HG03060 (cell line): Measurements from ENCODE around the gene ZFYVE28.

ENCODE experiments used
- ATAC-seq: cut with Tn5 transposase; IDR thresholded peaks from one replicate; pipeline ENCODE4 v1.9.1; 2021; ENCODE audit warnings: low read depth, moderate number of reproducible peaks; ENCODE audit not compliant: unreplicated experiment

The ZFYVE28 gene

DNA sequence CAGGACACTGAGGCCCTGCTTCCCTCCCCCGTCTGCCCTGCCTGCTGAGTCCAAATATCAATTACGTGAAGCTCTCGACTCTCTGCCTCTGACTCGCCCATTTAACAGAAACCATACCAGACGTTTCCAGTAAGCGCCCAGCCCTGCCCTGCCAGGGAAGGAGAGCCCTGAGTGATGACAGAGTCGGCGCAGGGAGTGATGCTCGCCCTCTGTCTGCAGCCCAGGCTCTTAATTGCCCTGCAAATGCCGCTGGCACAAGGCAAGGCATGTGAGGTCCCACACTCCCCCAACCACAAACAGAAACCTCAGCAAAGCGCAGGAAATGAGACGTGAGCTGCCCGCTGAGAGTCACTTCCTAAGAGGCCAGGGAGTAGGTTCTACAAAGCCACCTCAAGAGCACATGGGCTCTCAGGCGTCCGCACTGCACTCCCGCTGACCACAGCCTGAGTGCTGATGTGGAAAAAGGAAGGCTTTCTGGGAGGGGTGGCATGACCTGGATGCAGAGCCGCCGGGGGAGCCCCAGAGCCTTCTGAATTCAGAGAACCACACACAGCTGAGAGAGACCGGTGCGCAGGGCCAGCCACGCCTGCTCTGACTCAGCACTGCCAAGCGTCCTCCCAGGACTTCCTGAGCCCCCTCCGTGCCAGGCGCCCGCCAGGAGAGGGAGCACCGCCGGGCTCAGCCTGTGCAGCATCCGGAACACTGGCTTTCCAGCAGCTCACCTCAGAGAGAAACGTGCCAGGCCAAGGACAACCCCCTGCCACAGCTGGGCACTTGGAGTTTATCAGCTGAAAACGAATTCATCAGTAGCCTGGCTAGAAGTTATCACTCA lies 5.3 kb downstream of the ZFYVE28 start:
- peak; percentile 58 for ATAC-seq

DNA sequence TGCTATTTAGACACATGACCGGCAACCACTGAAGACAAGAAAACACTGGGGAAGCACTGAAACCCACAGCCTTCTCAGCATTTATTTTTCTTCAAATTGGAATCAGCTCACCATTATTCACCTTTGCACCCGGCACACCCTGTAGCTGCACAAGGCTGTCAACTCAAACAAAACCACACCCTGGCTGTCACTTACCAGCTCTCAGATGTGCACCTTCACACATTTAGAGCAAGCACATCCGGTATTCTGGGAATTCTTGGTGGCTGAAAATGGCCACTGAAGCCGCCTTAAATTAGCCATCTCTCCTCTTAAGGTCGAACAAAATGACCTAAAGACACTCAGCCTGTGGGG lies 5.9 kb downstream of the ZFYVE28 start:
- peak; percentile 11 for ATAC-seq

DNA sequence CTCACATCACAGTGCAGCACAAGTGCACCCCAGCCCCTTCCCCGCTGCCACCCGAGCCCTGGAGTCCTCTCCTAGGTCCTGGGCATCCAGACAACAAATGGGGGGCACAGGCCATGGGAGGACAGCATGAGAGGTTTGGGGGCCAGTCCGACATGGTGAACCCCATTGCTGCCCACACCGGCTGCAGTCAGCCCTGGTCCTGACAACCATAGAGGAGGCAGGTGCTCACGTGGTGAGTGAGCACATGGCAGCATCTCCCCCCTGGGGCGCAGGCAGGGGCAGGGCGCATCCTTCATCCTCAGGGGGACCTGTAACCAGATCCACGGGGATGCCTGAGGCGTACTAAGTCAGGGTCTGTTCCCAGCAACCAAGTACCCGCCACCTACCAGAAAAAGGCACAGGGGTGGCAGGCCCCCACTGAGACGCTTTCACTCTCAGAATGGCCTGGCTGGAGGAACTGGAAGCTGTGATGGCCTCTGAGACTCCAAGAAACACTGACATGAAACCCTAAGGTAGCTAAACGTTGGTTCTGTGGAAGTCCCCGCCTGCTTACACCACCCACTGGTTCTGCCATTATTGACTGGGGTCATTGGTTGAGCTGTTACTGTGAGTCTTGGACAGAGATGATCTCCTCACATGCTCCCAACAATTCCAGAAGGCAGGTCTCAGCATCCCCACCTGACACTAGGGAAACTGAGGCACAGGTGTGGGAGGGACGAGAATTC lies 6.5 kb downstream of the ZFYVE28 start:
- no peak for ATAC-seq

DNA sequence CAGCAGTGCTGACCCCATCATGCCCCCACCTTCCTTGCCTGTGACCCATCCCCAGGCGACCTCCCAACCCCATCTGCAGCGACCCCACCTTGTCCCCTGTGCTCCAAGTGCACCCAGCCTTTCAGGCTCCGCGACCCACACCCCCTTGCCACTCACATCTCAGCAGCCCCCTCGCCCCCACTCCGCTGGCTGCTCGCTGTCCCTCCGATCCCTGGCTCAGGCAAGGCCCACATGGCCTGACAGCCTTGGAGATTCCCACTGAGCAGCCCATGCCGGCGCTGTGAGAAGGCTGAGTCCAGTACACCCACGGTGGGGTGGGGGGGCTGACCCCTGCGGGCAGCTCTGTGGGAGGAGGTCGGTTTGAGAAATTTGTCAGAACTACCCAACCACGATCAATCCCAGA lies 9.1 kb downstream of the ZFYVE28 start:
- no peak for ATAC-seq

DNA sequence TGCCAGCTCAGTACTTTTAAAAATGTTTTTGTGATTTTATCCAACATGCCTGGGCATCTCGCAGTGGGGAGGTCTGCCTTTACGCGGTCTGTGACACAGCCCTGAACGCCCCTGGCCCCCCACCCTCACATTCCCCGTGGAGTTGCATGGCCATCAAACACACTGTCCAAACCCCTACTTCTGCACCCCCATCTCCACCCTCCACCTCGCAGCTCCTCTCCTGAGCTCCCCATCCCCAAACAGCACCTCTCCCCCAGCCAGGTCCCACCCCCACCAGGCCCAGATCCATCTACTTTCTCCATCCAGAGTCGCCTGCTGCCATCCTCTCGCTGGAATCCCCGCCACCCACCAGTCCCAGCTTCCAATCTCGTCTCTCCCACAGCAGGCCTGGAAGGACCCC lies 9.5 kb downstream of the ZFYVE28 start:
- ATAC-seq = no peak

DNA sequence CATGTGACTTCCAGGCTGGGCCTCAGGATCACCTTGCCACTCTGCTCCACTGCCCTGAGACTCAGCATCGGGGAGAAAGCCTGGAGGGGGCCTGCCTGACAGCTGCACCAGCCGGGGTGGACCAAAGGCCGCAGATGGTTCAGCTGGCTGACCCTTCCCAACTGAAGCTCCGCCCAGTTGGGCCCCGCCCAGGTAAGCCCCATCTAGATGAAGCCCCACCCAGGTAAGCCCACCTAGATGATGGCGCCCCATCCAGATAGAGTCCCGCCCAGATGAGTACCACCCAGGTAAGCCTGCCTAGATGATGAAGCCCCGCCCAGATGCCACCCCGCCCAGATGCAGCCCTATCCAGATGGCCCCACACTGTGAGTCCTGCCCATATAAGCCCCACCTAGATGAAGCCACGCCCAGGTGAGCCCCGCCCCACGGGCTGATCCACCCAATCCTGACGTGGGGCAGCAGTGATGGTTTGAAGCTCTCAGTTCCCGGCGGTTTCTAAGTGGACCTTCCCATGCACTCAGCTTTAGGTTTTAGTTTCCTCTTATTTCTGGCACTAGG lies 10.0 kb downstream of the ZFYVE28 start:
- no peak for ATAC-seq

DNA sequence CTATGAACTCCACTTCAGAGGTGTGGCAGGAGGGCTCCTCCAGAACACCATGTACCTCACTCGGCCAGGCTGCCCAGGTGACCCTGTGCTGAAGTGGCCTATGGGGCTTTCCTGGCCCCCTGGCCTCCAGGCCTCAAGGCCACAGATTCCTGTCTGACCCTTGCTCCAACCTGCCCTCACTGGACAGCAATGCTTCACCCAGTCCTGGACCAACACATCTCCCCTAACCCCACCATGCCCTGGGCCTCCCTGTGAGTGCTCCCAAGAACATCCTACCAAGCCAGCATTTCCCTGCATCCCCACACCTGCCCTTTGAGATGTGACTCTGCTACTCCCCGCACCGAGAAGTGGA lies 10.5 kb downstream of the ZFYVE28 start:
- no peak for ATAC-seq

DNA sequence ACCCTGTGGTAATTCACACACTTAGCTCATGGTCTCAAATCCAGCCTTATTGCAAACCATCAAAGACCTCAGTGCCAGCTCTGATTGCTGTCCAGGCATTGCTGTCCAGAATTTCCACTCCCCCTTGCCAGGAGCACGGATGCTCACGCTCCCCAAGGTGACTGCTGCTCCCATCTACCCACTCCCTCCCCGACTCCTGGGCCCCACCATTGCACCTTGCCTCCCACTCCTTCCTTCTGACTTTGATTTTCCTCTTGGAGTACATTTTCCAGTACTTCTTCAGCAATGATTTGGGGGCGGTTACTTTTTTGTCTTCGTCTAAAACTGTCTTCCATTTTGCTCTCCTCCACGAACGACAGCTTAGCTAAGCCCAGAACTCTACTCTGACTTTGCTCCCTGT lies 11.5 kb downstream of the ZFYVE28 start:
- ATAC-seq = no peak

DNA sequence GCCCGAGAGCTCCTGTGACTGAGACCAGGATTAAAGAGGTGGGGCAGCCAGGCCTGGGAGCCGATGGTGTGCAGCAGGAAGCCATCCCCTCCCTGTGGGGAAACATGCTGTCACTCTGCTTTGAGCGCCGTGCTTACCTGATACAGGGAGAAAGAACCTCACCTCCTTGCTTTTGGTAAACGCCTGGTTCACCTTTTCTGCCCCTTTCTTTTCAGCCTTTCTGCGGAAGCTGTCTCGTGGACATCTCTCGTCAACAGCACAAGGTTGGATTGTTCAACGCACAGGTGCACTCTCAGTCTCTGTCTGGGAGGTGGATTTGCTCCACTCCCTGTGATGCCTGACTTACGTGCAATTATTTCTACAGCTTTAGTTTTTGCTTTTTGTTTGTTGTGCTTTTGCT lies 12.0 kb downstream of the ZFYVE28 start:
- ATAC-seq = no peak

DNA sequence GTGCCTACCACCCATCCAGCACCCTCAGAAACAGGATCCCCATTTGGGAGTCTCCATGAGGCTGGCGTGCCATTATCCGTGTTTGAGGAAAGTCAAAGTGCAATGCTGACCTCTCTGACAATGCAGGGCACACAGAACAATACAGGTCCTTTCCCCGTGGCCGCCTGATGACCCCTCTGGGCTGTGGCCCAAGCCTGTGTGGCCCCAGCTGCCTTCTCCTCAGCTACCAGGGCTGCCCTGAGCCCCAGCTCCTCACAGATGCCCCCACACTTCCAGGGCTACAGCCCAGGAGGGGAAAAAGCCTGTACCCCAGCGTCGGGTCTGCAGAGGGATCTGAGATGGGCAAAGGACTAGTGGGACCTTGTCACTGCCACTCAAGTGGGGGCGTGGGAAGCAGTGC lies 15.5 kb downstream of the ZFYVE28 start:
- no peak for ATAC-seq

DNA sequence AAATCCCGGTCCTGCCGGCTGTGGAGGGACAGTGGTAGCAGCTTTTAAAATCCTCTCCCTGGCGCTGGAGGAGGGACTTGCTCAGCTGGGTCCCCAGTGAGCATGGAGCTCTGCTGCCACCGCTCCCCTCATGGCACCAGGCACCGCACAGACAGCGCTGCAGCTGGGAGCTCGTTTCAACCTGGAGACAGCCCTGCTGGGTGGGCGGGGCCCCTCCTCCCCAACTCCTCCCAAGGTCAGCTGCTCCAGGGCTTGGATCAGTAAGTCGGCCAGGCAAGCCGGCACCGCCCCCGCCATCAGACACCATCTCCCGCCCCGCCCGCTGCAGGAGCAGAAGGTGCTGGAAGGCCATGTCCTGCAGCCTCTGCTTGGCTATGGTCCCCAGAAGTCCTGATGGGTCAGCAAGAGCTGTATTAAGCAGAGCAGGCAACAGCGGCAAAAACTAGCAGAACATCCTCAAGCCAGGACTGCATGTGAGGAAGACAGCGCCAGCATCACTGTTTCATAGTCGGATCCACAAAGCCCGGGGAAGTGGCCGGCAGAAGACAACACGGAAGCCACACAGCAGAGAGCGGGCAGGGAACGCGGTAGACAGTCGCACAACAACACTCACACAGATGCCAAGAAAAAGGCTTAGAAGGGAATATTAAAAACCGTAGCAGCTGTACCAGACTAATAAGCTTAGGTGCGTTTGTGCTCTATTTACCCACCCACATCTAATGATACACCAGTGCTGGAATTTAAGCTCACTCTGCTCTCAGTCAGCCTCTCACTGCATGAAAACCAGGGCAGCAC lies 16.2 kb downstream of the ZFYVE28 start:
- no peak for ATAC-seq

DNA sequence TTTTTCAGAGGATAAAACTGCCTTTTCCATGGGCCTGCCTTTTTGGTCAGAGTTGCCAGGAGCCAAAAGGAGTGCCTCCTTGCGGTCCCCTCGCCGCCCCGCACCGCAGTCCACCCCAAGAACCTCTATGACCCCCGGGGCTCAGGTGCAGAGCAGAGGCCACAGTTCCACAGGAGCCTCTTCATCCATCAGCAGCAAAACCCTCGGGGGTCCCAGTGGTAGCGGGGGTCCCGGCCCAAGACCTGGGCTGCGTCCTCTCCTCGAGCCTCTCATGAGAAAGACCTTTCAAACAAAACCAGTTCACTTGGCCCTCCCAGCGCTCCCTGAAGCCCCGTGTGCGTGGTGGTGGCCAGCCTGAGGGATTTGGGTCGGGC lies 16.8 kb downstream of the ZFYVE28 start:
- no peak for ATAC-seq

DNA sequence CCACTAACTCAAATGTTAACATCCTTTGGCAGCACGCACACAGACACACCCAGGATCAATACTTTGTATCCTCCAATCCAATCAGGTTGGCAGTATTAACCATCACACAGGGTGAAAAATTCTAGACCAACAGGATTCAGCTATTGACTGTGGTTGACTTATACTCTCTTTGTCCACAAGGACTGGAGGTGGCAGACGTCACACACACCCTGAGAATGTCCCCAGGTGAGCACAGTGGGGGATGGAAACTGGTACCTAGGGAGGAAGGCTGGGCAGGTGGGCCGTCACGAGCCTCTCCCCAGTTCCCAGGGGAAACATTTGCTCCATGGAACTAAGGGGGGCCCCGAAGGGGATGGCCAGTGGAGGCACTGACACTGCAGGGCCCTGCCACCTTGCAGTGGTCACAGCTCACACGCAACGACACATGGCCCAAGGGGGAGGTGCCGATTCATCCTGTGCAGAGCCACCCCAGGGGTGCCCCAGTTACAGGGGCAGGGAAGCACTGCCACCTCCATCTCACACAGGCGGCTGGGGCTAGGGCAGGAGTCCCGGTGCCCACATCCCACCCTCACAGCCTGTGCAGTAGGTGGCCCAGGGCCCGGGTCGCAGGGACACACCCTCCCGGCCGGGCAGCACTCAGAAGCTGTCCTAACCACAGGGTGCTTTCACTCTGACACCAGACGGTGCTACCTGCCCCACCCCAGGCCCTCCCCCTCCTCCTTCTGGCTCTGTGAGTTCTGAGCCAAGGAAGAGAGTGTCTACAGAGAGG lies 17.4 kb downstream of the ZFYVE28 start:
- no peak for ATAC-seq

DNA sequence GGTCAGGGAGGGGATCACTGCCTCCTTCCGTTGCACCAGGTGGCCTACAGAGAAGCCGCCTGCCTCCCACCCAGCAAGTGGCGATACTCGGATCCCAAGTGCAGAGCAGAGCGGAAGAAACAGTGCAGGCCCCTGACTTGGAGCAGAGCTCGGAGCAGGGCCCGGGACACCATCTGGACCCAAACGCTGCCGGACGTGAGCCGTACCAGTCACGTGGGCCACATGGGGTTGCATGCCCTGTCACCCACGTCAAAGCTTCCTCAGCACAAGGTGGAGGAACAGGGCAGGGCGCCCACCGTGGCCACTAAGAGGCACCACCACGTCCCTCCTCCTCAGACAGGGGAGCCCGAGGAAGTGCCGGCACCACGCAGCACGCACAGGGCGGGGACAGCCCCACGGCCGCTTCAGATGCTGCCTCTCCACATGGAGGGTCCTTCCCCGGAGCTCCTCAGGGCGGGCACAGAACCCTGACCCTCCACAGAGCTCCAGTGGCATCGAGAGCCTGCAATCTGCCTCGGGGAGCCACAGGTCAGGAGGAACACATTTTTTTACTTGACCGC lies 18.7 kb downstream of the ZFYVE28 start:
- ATAC-seq = no peak

DNA sequence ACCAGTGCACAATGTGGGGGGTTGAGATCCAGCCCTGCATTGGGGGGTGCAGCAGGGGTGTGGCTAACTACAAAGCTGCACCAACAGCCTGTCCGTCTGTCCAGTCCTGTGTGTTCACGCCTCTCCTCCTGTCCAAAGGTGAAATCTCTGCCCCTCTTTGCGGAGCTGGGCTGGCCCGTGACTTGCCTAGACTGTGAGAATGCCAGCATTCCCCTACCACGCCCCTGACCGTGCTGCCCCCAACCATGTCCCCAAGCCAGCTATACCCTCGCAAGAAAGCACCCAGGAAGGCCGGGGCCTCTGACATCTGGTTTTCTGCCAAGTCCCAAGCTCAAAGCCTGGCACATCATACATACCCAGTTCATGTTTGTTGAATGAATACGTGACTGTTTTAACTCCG lies 19.2 kb downstream of the ZFYVE28 start:
- ATAC-seq = no peak

DNA sequence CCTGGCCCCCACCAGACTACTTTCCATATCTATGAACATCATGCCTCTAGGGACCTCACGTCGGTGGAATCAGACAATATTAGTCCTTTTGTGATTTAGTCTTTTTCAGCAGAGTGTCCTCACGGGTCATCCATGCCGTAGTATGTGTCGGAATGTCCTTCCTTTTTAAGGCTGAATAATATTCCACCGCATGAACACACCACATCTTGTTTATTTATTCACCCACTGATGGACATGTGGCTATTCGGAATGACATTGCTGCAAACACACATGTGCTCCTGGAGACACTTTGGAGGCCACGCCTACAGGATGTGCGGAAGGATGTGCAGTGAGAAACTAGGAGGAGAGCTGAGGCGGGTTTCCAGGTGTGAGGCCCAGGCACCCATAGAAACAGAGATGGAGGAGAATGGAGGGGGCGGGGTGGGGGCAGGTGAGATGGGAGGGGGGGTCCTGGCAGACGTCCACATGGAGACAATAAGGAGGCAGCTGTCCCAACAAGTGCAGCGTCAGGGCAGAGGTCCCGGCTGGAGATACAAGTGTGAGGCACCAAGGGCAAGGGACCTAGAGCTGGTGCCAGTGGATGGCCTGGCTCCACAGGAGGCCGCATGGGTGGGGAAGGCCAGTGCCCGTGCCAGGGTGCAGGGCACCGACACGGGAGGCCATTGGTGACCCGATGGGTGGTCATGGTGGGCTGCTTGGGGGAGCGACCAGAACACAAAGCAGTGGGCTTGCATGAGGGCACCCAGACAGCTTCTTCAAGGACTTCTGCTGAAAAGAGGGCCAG lies 20.7 kb downstream of the ZFYVE28 start:
- ATAC-seq = no peak

DNA sequence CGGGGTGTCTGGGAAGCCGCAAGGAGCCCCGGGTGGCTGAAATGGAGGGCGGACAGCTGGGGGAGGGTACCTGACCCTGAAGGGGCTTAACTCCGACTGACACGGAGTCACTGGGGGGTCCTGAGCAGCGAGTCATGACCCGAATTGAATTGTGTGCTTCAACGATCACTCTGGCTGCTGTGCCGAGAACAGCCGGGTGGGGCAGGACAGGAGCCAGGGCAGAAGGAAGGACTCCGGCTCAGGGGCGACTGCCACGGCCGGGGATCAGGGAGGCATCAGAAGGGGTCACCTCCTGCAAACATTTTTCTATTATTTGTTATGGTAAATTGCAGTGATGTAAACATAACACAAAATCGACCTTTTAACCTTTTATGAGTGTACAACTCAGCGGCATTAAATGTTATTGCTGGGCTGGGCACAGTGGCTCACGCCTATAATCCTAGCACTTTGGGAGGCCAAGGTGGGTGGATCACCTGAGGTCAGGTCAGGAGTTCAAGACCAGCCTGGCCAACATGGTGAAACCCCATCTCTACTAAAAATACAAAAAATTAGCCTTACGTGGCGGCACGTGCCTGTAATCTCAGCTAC lies 21.6 kb downstream of the ZFYVE28 start:
- no peak for ATAC-seq

DNA sequence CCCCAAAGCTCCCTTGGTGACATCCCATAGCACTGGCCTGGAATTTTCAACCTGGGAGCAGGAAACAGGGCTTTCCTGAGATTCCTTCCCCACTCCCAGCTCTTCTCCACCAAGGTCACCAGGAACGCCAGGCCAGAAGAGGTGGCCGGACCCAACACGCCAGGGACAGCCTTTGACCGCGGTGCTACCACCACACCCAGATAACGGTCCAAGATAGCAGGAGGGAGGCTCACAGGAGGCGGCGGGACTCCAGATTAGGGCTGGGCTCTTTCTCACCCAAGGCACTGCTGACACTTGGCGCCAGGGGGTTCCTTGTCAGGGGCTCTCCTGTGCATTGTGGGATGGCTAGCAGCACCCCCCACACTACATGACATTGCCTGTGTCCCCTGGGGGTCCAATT lies 22.9 kb downstream of the ZFYVE28 start:
- no peak for ATAC-seq

DNA sequence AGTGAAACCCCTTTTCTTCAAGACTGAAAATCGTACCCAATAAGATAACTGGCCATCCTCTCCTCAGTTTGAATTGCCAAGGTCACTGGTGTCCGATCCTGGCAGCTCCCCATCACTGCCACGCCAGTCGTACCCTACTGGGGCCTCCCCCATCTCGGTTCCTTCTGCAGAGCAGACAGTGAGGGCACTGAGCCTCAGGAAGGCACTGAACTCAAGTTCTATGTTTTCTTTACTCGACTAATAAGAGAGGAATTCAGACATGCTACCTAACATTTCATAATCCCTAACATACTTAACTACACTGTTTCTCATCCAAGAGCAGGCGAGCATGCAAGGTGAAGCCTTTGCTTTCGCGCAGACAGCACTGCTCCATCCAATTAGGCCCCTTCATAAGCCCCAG lies 23.4 kb downstream of the ZFYVE28 start:
- ATAC-seq = no peak
